HPDE6-E6E7 (cell line): ENCODE measurements around the gene FRYL.
"Not testable (repeated sequence)": the region's sequence is repeated elsewhere in the genome, so short reads cannot be mapped to it uniquely, and the experiment has no call there.

Source experiments
- DNase-seq: peaks from one replicate; pipeline ENCODE4 v3.0.0; 2011; ENCODE audit warnings: missing footprints; ENCODE audit errors: extremely low spot score

FRYL gene

GRCh38 chr4:48490012-48490679 is 289.9 kb downstream of the FRYL start, which contains the start of gene ZAR1:
Gene ZAR1, plus strand, starts transcription at chr4:48490252. Its CDS starts 40 bp downstream, at chr4:48490292.
- DNase-seq = no peak

- DNase-seq = no peak
Observed at GRCh38 chr4:48489683-48490011, 290.4 kb downstream of the FRYL start.

- DNase-seq = no peak
Observed at GRCh38 chr4:48484494-48485168, 295.4 kb downstream of the FRYL start.

- no peak for DNase-seq
Observed at GRCh38 chr4:48483777-48484493, 296.1 kb downstream of the FRYL start.

GRCh38 chr4:48483006-48483776 is 296.9 kb downstream of the FRYL start, which contains the start of gene SLC10A4:
Gene SLC10A4, plus strand, starts transcription at chr4:48483343. Its CDS starts 219 bp downstream, at chr4:48483562.
- DNase-seq = no peak

- DNase-seq = no peak
Observed at GRCh38 chr4:48481581-48481980, 298.5 kb downstream of the FRYL start.

GRCh38 chr4:48478273-48478672 is 301.8 kb downstream of the FRYL start:
- no peak for DNase-seq

GRCh38 chr4:48475770-48476169 is 304.3 kb downstream of the FRYL start:
- DNase-seq = no peak

- DNase-seq = no peak
Observed at GRCh38 chr4:48472794-48473193, 307.3 kb downstream of the FRYL start.

GRCh38 chr4:48470570-48470969 is 309.5 kb downstream of the FRYL start:
- DNase-seq = no peak

GRCh38 chr4:48470137-48470536 is 309.9 kb downstream of the FRYL start:
- no peak for DNase-seq

- no peak for DNase-seq
Observed at GRCh38 chr4:48467891-48468290, 312.2 kb downstream of the FRYL start.

- no peak for DNase-seq
Observed at GRCh38 chr4:48467442-48467841, 312.6 kb downstream of the FRYL start.

GRCh38 chr4:48462363-48462762 is 317.7 kb downstream of the FRYL start:
- DNase-seq = no peak

- no peak for DNase-seq
Observed at GRCh38 chr4:48461000-48461399, 319.1 kb downstream of the FRYL start.

- DNase-seq = no peak
Observed at GRCh38 chr4:48454591-48454990, 325.5 kb downstream of the FRYL start.

GRCh38 chr4:48451656-48452055 is 328.4 kb downstream of the FRYL start:
- not testable (repeated sequence) for DNase-seq

GRCh38 chr4:48450740-48451139 is 329.3 kb downstream of the FRYL start:
- DNase-seq = no peak

GRCh38 chr4:48449151-48449550 is 330.9 kb downstream of the FRYL start:
- no peak for DNase-seq
